Skeletal muscle tissue (tissue), 4 donors: ENCODE data around the gene CDC20. TPM values are rescaled to one million over a fixed set of nuclear protein-coding genes. Genes with fewer than 3 reads are reported as not detected.

ENCODE experiments used
- H3K27ac ChIP-seq: one replicate; pipeline ENCODE4 v1.7.0; 2013; ENCODE audit warnings: mild to moderate bottlenecking, low read depth, low read length, inconsistent platforms
- H3K27me3 ChIP-seq, 3 donors: one replicate each; pipeline ENCODE4 v1.7.0; 2013; ENCODE audit warnings: low read length in 3 of 3; ENCODE audit not compliant: control insufficient read depth in 3 of 3, insufficient read depth in 3 of 3
- H3K36me3 ChIP-seq, 3 donors: one replicate each; pipeline ENCODE4 v1.7.0; 2013; ENCODE audit warnings: low read length in 3 of 3; ENCODE audit not compliant: control insufficient read depth in 3 of 3, insufficient read depth in 3 of 3
- H3K4me1 ChIP-seq, 3 donors: one replicate each; pipeline ENCODE4 v1.7.0; 2013; ENCODE audit warnings: low read length in 3 of 3, mild to moderate bottlenecking in 3 of 3; ENCODE audit not compliant: control insufficient read depth in 3 of 3, insufficient read depth in 3 of 3
- H3K4me3 ChIP-seq, 3 donors: one replicate each; pipeline ENCODE4 v1.7.0; 2013; ENCODE audit warnings: low read length in 3 of 3
- H3K9ac ChIP-seq, 3 donors: one replicate each; pipeline ENCODE4 v1.7.0; 2013; ENCODE audit warnings: low read length in 3 of 3, mild to moderate bottlenecking in 3 of 3, moderate library complexity in 2 of 3, low read depth in 1 of 3
- H3K9me3 ChIP-seq, 3 donors: one replicate each; pipeline ENCODE4 v1.7.0; 2013; ENCODE audit warnings: low read length in 3 of 3; ENCODE audit not compliant: control insufficient read depth in 3 of 3
- total RNA-seq: library from RNA; depleted of rRNA; stranded (reverse); fragments of >200 nt; gene quantifications from one replicate; pipeline ENCODE4 v1.2.3, GENCODE V29; 2014
- donor health status: Osteomylitis.

CDC20 gene
- total RNA-seq, 1 donor from 2014 or later: 6.8 TPM

DNA sequence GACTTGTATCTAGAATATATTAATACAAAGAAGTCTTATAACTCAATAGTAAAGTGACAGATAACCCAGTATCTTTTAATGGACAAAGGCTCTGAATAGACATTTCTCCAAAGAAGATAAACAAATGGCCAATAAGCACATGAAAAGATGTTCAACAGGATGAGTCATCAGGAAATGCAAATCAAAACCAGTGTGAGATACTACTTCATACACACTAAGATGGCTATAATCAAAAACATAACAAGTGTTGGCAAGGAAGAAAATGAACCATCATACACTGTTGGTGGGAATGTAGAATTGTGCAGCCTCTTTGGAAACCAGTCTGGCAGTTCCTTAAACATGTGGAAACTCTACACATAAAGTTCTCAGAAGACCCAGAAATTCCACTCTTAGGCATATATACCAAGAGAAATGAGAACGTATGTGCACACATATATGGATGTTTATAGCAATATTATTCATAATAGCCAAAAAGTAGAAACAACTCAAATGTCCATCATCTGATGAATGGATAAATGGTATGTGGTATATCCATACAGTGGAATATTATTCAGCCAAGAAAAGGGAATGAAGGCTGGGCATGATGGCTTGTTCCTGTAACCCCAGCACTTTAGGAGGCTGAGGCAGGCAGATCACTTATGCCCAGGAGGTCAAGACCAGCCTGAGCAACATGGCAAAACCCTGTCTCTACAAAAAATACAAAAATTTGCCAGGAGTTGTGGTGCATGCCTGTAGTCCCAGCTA is 31.1 kb upstream of the CDC20 start:
- Histone ChIP-seq H3K36me3 (peaks cover 0 to 4% (median 0%) of the 10 kb centered on the region in 3 donors), H3K27ac (no peak overlapping the region), H3K9ac (no peak overlapping the region), H3K9me3 (no peaks in the 10 kb centered on the region), H3K4me3 (no peak overlapping the region), H3K27me3 (no peaks in the 10 kb centered on the region), H3K4me1 (peaks cover 0 to 9% (median 5%) of the 10 kb centered on the region in 3 donors)

DNA sequence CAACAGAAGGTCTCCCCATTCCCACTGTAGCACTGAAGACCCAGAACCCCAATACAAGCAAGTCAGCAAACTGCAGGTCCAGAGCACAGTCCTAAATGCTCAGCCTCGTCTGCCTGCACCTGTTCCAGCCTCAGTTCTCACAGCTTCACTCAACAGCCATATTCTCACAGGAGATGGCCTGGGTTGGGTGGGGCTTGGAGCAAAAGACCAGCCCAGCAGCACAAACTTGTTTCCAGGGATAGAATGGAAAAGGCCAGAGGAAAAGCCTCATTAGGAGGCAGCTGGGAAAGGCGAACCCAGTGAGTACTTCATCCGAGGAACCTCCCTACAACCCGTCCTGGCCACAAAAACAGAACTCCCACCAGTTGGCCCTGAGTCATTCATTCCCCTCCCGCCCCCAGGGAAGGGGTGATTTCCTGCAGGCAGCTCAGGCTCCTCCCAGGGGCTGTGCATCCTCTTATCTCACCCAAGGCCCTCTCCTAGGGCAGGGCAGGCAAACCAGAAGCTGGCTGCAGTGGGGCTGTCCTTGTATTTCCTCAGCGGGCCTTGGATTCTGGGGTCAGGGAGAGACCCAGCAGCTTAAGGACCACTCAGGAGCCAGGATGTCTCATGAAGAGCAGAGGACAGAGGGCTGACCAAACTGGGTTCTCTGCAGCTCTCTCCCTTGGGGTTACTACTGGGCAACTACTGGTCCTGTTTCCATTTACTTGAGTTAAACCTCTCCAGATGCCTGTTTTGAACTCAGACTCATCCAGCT is 28.6 kb upstream of the CDC20 start:
- no peaks in the 10 kb centered on the region for H3K27me3 ChIP-seq
- no peaks in the 10 kb centered on the region for H3K36me3 ChIP-seq
- H3K9ac ChIP-seq: no peak overlapping the region
- H3K27ac ChIP-seq: no peak overlapping the region
- H3K4me3 ChIP-seq: no peak overlapping the region
- H3K4me1 ChIP-seq: peaks cover 0 to 9% (median 5%) of the 10 kb centered on the region in 3 donors
- H3K9me3 ChIP-seq: no peaks in the 10 kb centered on the region

- Histone ChIP-seq H3K27ac (no peak overlapping the region), H3K36me3 (no peaks in the 10 kb centered on the region), H3K4me3 (no peak overlapping the region), H3K4me1 (peaks cover 0 to 9% (median 5%) of the 10 kb centered on the region in 3 donors), H3K27me3 (no peaks in the 10 kb centered on the region), H3K9me3 (no peaks in the 10 kb centered on the region), H3K9ac (no peak overlapping the region)
These were observed 27.1 kb upstream of the CDC20 start for GRCh38 chr1:43331688-43332087.

DNA sequence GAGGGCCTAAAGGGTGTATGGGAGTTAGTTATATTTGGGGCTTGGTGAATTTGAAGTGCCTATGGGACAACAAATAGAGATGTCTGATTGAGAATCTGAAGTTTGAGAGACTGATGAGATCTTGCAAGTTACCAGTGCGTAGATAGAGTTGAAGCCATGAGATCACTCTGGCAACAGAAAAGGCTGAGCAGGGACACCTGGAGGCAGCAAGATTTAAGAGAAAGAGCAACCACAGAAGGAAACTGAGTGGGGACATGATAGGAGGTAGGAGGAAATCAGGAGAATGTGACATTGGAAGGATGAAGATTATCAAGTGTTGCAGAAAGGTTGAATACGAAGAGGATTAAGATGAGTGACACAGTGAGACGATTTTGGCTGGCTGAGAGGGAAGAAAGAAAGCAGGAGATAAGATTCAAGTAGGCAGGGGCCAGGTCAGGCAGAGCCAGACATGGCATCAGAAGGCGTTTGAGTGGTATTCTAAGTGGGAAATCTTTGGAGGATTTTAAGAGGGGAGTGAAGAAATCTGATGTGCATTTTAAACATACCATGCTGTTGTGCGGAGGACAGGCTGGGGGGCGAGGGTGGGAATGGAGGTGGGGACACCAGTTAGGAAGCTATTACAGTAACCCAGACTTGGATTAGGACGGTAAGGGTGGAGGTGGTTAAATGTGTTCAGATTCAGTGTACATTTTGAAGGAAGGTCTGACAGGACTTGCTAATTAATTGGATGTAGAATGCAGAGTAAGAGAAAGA is 24.2 kb upstream of the CDC20 start:
- Histone ChIP-seq H3K4me3 (no peak overlapping the region), H3K27me3 (peaks cover 0 to 2% (median 0%) of the 10 kb centered on the region in 3 donors), H3K9me3 (no peaks in the 10 kb centered on the region), H3K36me3 (no peaks in the 10 kb centered on the region), H3K4me1 (peaks cover 0 to 9% (median 5%) of the 10 kb centered on the region in 3 donors), H3K9ac (no peak overlapping the region), H3K27ac (no peak overlapping the region)

GRCh38 chr1:43337588-43337987 is 21.2 kb upstream of the CDC20 start, which contains the start of gene MPL:
Gene MPL, plus strand, starts transcription at chr1:43337818. Its CDS starts 31 bp downstream, at chr1:43337849.
- H3K36me3 ChIP-seq: no peaks in the 10 kb centered on the region
- no peaks in the 10 kb centered on the region for H3K4me1 ChIP-seq
- H3K9ac ChIP-seq: no peak within 1 kb of the TSS
- H3K27me3 ChIP-seq: peaks cover 0 to 2% (median 0%) of the 10 kb centered on the region in 3 donors
- no peaks in the 10 kb centered on the region for H3K9me3 ChIP-seq
- no peak within 1 kb of the TSS for H3K4me3 ChIP-seq
- no peak within 1 kb of the TSS for H3K27ac ChIP-seq

DNA sequence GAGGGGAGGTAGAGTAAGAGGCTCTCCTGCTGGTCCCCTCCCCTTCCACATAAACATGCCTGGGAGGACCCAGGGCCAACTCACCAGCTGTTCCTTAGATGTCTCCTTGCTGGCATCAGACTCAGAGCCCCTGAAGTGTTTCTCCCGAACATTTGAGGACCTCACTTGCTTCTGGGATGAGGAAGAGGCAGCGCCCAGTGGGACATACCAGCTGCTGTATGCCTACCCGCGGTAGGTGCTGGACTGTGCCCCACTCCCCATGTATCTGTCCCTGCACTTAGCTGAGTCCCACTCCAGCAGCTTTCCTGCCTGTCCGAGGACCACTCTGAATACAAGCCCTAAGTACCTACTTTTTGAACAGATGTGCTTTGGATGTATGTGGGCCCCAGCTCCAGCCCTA is 20.8 kb upstream of the CDC20 start:
- Histone ChIP-seq H3K4me3 (no peak overlapping the region), H3K9me3 (no peaks in the 10 kb centered on the region), H3K4me1 (no peaks in the 10 kb centered on the region), H3K9ac (no peak overlapping the region), H3K36me3 (no peaks in the 10 kb centered on the region), H3K27ac (no peak overlapping the region), H3K27me3 (peaks cover 0 to 2% (median 0%) of the 10 kb centered on the region in 3 donors)

DNA sequence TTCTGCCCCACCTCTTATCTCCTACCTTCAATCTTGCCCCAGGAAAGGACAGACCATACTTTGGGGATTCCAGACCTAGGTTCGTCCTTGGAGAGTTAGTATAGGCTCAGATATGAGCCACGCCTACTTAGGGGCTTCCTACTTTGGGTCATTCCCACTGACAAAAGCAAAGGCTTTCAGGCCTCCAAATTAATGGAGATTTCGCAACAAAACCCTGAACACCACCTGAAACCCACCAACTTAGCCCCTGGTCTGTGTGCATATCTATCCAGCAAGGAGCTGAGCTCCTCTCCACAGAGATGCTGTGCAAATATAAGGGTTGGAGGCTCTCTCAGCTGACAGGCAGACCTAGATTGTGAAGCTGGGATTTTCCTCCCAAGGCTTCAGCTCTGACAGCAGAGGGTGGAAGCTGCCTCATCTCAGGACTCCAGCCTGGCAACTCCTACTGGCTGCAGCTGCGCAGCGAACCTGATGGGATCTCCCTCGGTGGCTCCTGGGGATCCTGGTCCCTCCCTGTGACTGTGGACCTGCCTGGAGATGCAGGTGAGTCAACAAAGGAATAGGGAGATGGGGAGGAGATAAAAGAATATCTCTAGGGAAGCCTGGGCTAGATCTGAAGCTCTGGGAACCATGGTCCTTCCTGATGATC is 19.1 kb upstream of the CDC20 start:
- no peak overlapping the region for H3K4me3 ChIP-seq
- H3K27ac ChIP-seq: no peak overlapping the region
- no peaks in the 10 kb centered on the region for H3K9me3 ChIP-seq
- peaks cover 0 to 7% (median 0%) of the 10 kb centered on the region in 3 donors for H3K4me1 ChIP-seq
- H3K27me3 ChIP-seq: peaks cover 0 to 2% (median 0%) of the 10 kb centered on the region in 3 donors
- H3K36me3 ChIP-seq: no peaks in the 10 kb centered on the region
- H3K9ac ChIP-seq: no peak overlapping the region

- Histone ChIP-seq H3K36me3 (no peaks in the 10 kb centered on the region), H3K27ac (no peak overlapping the region)
These were observed 18.2 kb upstream of the CDC20 start for GRCh38 chr1:43340559-43340958.

GRCh38 chr1:43344267-43344850 is 14.4 kb upstream of the CDC20 start:
- Histone ChIP-seq H3K9ac (no peak overlapping the region), H3K36me3 (no peaks in the 10 kb centered on the region), H3K9me3 (no peaks in the 10 kb centered on the region), H3K4me1 (peaks cover 8 to 20% (median 10%) of the 10 kb centered on the region in 3 donors), H3K27me3 (no peaks in the 10 kb centered on the region), H3K4me3 (no peak overlapping the region), H3K27ac (no peak overlapping the region)

More at GRCh38 chr1:43340559-43340958, 18.2 kb upstream of the CDC20 start:
- no peak overlapping the region for H3K9ac ChIP-seq
- H3K4me3 ChIP-seq: no peak overlapping the region
- H3K27me3 ChIP-seq: peaks cover 0 to 2% (median 0%) of the 10 kb centered on the region in 3 donors
- H3K9me3 ChIP-seq: no peaks in the 10 kb centered on the region
- H3K4me1 ChIP-seq: peaks cover 0 to 13% (median 0%) of the 10 kb centered on the region in 3 donors
